ENCODE data around the gene SMOC2. TPM values are rescaled to one million over a fixed set of nuclear protein-coding genes. Genes with fewer than 3 reads are reported as not detected.
"Not testable (repeated sequence)": the region's sequence is repeated elsewhere in the genome, so short reads cannot be mapped to it uniquely, and the experiment has no call there.

The SMOC2 gene
- total RNA-seq, 4 donors from 2014 or later = 45.8 to 382 (median 160) TPM

GRCh38 chr6:168704678-168705077, 263.7 kb downstream of the SMOC2 start:
- Histone ChIP-seq H3K36me3 (no peaks in the 10 kb centered on the region), H3K4me1 (peaks cover 2 to 26% (median 8%) of the 10 kb centered on the region in 3 donors), H3K9me3 (no peaks in the 10 kb centered on the region), H3K27me3 (no peaks in the 10 kb centered on the region), H3K27ac (no peak overlapping the region), H3K4me3 (no peak overlapping the region)
- TF ChIP-seq POLR2AphosphoS5 (IDR thresholded peaks at IDR 0.05) = no peak
- TF ChIP-seq CTCF (IDR thresholded peaks at IDR 0.05) = no peak
- TF ChIP-seq POLR2A (IDR thresholded peaks at IDR 0.05) = no peak
- no peak for TF ChIP-seq EP300 (IDR thresholded peaks at IDR 0.05)
- WGBS, 2 donors (ENCODE audit: low coverage in 1 of 2) = 71% methylated on average over 1 of the region's 6 CpGs; no CpG with 5 or more reads in 1 of the 2 donors
- no peak for ATAC-seq

- not testable (repeated sequence) for H3K27ac ChIP-seq, H3K9me3 ChIP-seq, H3K4me3 ChIP-seq, H3K36me3 ChIP-seq, ATAC-seq, H3K27me3 ChIP-seq
- no CpG with 5 or more reads among the region's 16 CpGs for WGBS, 2 donors (ENCODE audit: low coverage in 1 of 2)
- peaks cover 2 to 20% (median 2%) of the 10 kb centered on the region in 3 donors for H3K4me1 ChIP-seq
Measured at GRCh38 chr6:168705271-168705670, 264.3 kb downstream of the SMOC2 start.

GRCh38 chr6:168706471-168707177, 265.6 kb downstream of the SMOC2 start:
- Histone ChIP-seq H3K27me3 (no peaks in the 10 kb centered on the region), H3K9me3 (no peaks in the 10 kb centered on the region), H3K4me1 (peaks cover 0 to 17% (median 0%) of the 10 kb centered on the region in 3 donors), H3K4me3 (no peak overlapping the region), H3K36me3 (no peaks in the 10 kb centered on the region), H3K27ac (no peak overlapping the region)
- TF ChIP-seq POLR2A (IDR thresholded peaks at IDR 0.05) (no peak), POLR2AphosphoS5 (IDR thresholded peaks at IDR 0.05) (no peak), EP300 (IDR thresholded peaks at IDR 0.05) (no peak), CTCF (IDR thresholded peaks at IDR 0.05) (no peak)
- no peak for ATAC-seq
- WGBS, 2 donors (ENCODE audit: low coverage in 1 of 2) = 92 to 95% methylated on average over 7 to 10 of the region's 25 CpGs

- Histone ChIP-seq H3K4me3 (no peak overlapping the region), H3K9me3 (no peaks in the 10 kb centered on the region), H3K4me1 (peaks cover 0 to 17% (median 0%) of the 10 kb centered on the region in 3 donors), H3K27me3 (no peaks in the 10 kb centered on the region), H3K36me3 (no peaks in the 10 kb centered on the region), H3K27ac (no peak overlapping the region)
- 49 to 56% methylated on average over 5 of the region's 5 CpGs for WGBS, 2 donors (ENCODE audit: low coverage in 1 of 2)
- no peak for ATAC-seq
- no peak for TF ChIP-seq EP300 (IDR thresholded peaks at IDR 0.05)
- TF ChIP-seq POLR2AphosphoS5 (IDR thresholded peaks at IDR 0.05) = no peak
- no peak for TF ChIP-seq POLR2A (IDR thresholded peaks at IDR 0.05)
- no peak for TF ChIP-seq CTCF (IDR thresholded peaks at IDR 0.05)
Measured at GRCh38 chr6:168708526-168708925, 267.5 kb downstream of the SMOC2 start.

- WGBS, 2 donors (ENCODE audit: low coverage in 1 of 2) = 0 to 60% methylated on average over 1 to 2 of the region's 2 CpGs
- no peaks in the 10 kb centered on the region for H3K9me3 ChIP-seq
- ATAC-seq = no peak
- no peak overlapping the region for H3K27ac ChIP-seq
- no peak overlapping the region for H3K4me3 ChIP-seq
- H3K27me3 ChIP-seq = no peaks in the 10 kb centered on the region
- H3K36me3 ChIP-seq = no peaks in the 10 kb centered on the region
- H3K4me1 ChIP-seq = peaks cover 0 to 13% (median 0%) of the 10 kb centered on the region in 3 donors
- TF ChIP-seq POLR2A (IDR thresholded peaks at IDR 0.05) = no peak
- TF ChIP-seq CTCF (IDR thresholded peaks at IDR 0.05) = no peak
- TF ChIP-seq EP300 (IDR thresholded peaks at IDR 0.05) = no peak
- TF ChIP-seq POLR2AphosphoS5 (IDR thresholded peaks at IDR 0.05) = no peak
Measured at GRCh38 chr6:168708984-168709383, 268.0 kb downstream of the SMOC2 start.
